ENCODE measurements around the gene RPS24. TPM values are rescaled to one million over a fixed set of nuclear protein-coding genes. Genes with fewer than 3 reads are reported as not detected.

RPS24 gene
- total RNA-seq, 1 experiment from 2014 or later, result 1,553 TPM

GRCh38 chr10:78013564-78013963 lies 20.1 kb upstream of the RPS24 start:
- no peak overlapping the region for H3K27ac ChIP-seq (ENCODE audit: low read depth, low read length, poor library complexity, severe bottlenecking)
- no peaks in the 10 kb centered on the region for H3K27me3 ChIP-seq (replicated peaks; ENCODE audit: insufficient read depth, low read depth, low read length, poor library complexity)
- DNase-seq (ENCODE audit: low spot score), result no peak
- ChIA-PET POLR2A (ENCODE audit: low non-redundant PET) (no interaction called here), CTCF (no interaction called here)
- H3K36me3 ChIP-seq (ENCODE audit: insufficient read depth, low read length, poor library complexity, severe bottlenecking), result peaks cover 94% of the 10 kb centered on the region
- no TSS peak for BruUV-seq (replicated peaks)
- intact Hi-C loops (cut with micrococcal nuclease; ENCODE audit: unreplicated experiment), result no loop called here
- H3K4me3 ChIP-seq (ENCODE audit: low read depth, low read length, poor library complexity, severe bottlenecking), result no peak overlapping the region
- no peaks in the 10 kb centered on the region for H3K4me1 ChIP-seq (ENCODE audit: insufficient read depth, low read length, poor library complexity, severe bottlenecking)
- TF ChIP-seq EZH2 (IDR thresholded peaks at IDR 0.05; ENCODE audit: borderline replicate concordance, low read depth, low read length, poor library complexity, severe bottlenecking) (no peak), CTCF (conservative IDR thresholded peaks at IDR 0.05; ENCODE audit: low read depth, low read length) (no peak)
- H3K9me3 ChIP-seq (ENCODE audit: low read depth, low read length, poor library complexity, severe bottlenecking), result no peaks in the 10 kb centered on the region

- Histone ChIP-seq H3K27me3 (replicated peaks; ENCODE audit: insufficient read depth, low read depth, low read length, poor library complexity) (no peaks in the 10 kb centered on the region), H3K9me3 (ENCODE audit: low read depth, low read length, poor library complexity, severe bottlenecking) (no peaks in the 10 kb centered on the region), H3K4me3 (ENCODE audit: low read depth, low read length, poor library complexity, severe bottlenecking) (no peak overlapping the region), H3K4me1 (ENCODE audit: insufficient read depth, low read length, poor library complexity, severe bottlenecking) (no peaks in the 10 kb centered on the region), H3K27ac (ENCODE audit: low read depth, low read length, poor library complexity, severe bottlenecking) (no peak overlapping the region), H3K36me3 (ENCODE audit: insufficient read depth, low read length, poor library complexity, severe bottlenecking) (peaks cover 96% of the 10 kb centered on the region)
- ChIA-PET POLR2A (ENCODE audit: low non-redundant PET) (no interaction called here), CTCF (no interaction called here)
- BruUV-seq (replicated peaks), result no TSS peak
- intact Hi-C loops (cut with micrococcal nuclease; ENCODE audit: unreplicated experiment), result no loop called here
- no peak for DNase-seq (ENCODE audit: low spot score)
- TF ChIP-seq CTCF (conservative IDR thresholded peaks at IDR 0.05; ENCODE audit: low read depth, low read length) (no peak), EZH2 (IDR thresholded peaks at IDR 0.05; ENCODE audit: borderline replicate concordance, low read depth, low read length, poor library complexity, severe bottlenecking) (no peak)
Measured at GRCh38 chr10:78015546-78015945, 18.1 kb upstream of the RPS24 start.

- no TSS peak for BruUV-seq (replicated peaks)
- Histone ChIP-seq H3K36me3 (ENCODE audit: insufficient read depth, low read length, poor library complexity, severe bottlenecking) (peaks cover 96% of the 10 kb centered on the region), H3K9me3 (ENCODE audit: low read depth, low read length, poor library complexity, severe bottlenecking) (no peaks in the 10 kb centered on the region), H3K27ac (ENCODE audit: low read depth, low read length, poor library complexity, severe bottlenecking) (no peak overlapping the region), H3K27me3 (replicated peaks; ENCODE audit: insufficient read depth, low read depth, low read length, poor library complexity) (no peaks in the 10 kb centered on the region), H3K4me1 (ENCODE audit: insufficient read depth, low read length, poor library complexity, severe bottlenecking) (no peaks in the 10 kb centered on the region), H3K4me3 (ENCODE audit: low read depth, low read length, poor library complexity, severe bottlenecking) (no peak overlapping the region)
- ChIA-PET CTCF (no interaction called here), POLR2A (ENCODE audit: low non-redundant PET) (no interaction called here)
- no peak for DNase-seq (ENCODE audit: low spot score)
- no peak for TF ChIP-seq CTCF (conservative IDR thresholded peaks at IDR 0.05; ENCODE audit: low read depth, low read length)
- TF ChIP-seq EZH2 (IDR thresholded peaks at IDR 0.05; ENCODE audit: borderline replicate concordance, low read depth, low read length, poor library complexity, severe bottlenecking), result no peak
- intact Hi-C loops (cut with micrococcal nuclease; ENCODE audit: unreplicated experiment), result no loop called here
Measured at GRCh38 chr10:78017856-78018255, 15.8 kb upstream of the RPS24 start.

Measured in A673 (cell line).